ENCODE data around the gene CMIP.

CMIP gene

DNA sequence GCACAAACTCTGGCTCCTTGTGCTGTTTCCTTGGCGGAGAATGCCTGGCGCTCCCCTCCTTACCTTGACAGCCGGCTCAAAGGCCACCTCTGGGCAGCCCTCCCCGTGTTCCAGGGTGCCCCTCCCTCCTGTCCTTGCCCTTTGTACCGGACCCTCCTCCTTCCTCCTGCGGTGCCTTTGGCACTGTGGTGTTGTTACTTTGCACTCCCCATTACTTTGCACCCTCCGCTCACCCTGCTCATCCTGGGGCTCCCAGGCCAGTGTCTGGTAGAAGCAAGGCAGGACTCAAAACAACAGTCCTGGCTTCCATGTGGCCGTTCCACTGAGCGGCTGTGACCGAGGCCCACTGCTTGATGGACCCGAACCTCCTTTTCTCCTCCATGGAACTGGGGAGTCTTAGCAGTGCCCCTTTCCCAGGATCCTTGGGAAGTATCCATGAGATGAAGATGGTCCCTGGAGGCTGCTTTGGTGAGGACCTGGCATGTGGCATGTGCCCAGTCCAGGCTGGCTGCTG lies 147.8 kb downstream of the CMIP start:
- DNase-seq, result no peak

- peak; percentile 98 for DNase-seq
Measured at GRCh38 chr16:81593481-81593880, 148.9 kb downstream of the CMIP start.

DNA sequence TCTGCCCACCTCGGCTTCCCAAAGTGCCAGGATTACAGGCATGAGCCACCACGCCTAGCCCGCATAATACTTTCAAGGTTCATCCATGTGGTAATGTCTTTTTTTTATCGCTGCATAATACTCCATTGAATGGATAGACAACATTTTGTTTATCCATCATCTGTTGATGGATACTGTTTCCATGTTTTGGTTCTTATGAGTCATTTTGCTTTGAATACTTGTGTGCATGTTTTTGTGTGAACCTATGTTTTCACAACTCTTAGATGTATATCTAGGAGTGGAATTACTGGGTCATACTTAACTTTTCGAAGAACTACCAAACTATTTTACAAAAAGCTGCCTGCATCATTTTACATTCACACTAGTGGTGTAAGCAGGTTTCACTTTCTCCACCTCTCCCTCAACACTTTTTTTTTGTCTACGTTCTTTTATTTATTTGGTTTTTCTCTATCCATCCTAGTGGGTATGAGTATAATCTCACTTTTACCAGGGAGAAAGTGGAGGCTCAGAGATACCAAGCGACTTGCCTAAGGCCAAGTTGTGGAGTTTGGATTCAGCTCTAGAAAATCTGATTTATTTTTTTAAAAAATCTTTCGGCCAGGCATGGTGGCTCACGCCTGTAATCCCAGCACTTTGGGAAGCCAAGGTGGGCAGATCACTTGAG lies 151.2 kb downstream of the CMIP start:
- no peak for DNase-seq

DNA sequence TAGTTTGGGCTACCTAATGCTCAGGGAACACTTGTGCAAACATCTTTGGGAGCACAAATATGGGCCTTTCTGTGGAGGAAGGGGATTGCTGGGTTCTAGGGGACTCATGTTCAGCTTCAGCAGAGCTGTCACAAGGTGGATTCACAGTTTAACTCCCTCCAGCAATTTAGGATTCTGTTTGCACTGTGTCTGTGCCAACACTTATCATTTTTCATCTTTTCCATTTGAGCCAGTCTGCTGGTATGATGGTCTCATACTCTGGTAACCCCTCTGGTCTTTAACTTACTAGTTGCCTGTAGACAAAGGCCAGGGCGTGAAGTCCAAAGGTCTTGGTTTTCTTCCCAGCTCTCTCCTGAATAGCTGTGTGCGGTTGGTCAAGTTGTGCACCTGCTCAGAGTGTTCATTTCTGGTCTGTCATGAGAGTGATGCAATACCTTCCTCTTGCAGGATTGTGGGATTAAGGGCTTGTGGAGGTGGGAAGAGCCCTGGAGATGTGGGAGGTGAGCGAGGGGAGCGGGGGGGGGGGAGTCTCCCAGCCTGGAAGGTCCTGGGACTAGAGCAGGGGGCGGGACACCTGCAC lies 152.6 kb downstream of the CMIP start:
- DNase-seq, result no peak

DNA sequence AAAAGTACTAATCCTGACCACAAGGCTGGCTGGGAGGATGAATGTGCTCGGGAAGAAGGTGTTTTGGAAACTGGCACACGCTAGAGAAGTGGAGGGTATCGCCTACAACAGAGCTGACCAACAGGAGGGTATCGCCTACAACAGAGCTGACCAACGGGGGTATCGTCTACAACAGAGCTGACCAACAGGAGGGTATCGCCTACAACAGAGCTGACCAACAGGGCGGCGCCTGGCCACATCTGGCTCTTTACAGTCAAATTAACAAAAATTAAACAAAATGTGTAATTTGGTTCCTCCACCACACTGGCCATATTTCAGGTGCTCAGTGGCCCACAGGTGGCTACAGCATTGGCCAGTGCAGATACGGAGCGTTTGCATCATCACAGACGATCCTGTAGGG lies 153.5 kb downstream of the CMIP start:
- DNase-seq, result no peak

GRCh38 chr16:81599034-81599744 lies 154.6 kb downstream of the CMIP start:
- DNase-seq, result peak; percentile 21

GRCh38 chr16:81600275-81600674 lies 155.7 kb downstream of the CMIP start:
- DNase-seq, result no peak

DNA sequence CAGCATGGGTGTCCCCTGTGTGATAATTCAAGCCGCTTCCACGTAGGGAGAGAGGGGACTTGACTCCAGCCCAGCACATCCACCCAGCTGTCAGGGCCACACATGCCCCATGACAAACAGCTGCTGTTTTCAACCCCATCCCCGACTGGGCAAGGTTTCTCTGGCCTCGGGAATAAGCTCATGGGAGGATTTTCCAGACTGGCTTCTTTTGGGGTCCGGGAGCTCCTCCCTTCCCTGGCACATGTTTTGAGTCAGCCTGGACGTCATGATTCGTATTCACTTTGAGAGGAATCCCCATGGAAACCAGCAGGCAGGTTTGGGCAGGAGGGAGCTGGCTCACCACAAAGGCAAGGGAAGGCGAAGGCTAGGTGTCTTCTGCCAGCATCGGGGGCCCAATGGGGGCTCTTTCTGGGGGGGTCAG lies 156.4 kb downstream of the CMIP start:
- peak; percentile 81 for DNase-seq

- no peak for DNase-seq
Measured at GRCh38 chr16:81601601-81602255, 157.1 kb downstream of the CMIP start.

DNA sequence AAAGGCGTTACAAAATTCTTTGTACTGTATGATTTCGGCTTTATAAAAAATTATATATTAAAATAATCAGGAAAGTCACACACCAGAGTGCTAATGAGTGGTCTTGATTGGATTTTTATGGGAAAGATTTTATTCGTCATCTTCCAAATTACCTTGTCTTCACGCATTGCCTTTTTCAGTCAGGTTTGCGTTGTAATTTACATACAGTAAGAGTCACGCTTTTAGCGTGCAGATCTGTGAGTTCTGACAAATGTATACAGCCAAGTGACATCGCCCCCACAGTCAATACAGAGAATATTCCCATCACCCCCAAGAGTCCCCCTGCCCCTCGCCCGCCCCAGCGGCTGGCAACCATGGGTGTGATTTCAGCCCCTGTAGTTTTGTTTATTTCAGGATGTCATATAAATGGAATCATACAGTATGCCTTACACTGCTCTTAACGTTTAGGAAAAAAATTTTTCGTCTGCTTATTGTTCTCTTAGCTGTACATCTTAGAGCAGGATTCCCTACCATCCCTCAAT lies 157.7 kb downstream of the CMIP start:
- no peak for DNase-seq

- DNase-seq, result no peak
Measured at GRCh38 chr16:81602792-81603191, 158.2 kb downstream of the CMIP start.

DNA sequence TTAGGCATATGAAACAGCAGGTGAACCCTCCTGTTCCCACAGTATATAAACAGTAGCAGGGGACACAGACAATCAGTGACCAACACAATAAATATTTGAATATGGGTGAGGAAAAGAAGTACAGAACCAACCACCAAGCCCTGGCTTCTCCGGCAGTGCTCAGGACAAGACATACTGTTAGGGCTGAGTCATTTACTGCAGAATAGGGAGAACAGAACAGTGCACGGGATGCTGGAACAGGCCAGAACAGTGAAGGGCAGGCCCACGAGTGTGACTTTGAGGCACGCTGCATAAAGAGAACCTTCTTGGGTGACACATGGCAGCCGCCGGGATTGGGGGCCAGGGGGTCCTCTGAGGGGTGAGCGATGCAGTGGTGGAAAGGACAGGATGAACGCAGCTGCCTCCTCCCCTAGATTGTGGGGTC lies 160.4 kb downstream of the CMIP start:
- DNase-seq, result no peak

DNA sequence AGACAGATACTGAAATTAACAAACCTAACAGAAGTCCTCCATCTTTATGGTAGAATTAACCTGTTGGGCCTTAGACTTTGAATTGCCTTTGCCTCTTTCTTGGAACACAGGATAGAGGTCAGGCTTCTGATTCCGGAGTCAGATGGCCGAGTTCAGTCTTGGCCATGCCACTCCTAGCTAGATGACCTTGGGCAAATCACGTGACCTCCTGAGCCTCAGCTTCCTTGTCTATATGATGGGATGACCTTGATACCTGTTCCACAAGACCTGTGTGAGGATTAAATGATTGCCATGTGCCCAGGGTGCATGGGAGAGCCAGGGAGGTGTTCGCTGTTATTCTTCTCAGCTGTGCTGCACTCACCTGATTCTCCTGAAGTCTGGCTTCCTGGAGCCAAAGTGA lies 161.4 kb downstream of the CMIP start:
- no peak for DNase-seq

- no peak for DNase-seq
Measured at GRCh38 chr16:81607006-81607405, 162.4 kb downstream of the CMIP start.

DNA sequence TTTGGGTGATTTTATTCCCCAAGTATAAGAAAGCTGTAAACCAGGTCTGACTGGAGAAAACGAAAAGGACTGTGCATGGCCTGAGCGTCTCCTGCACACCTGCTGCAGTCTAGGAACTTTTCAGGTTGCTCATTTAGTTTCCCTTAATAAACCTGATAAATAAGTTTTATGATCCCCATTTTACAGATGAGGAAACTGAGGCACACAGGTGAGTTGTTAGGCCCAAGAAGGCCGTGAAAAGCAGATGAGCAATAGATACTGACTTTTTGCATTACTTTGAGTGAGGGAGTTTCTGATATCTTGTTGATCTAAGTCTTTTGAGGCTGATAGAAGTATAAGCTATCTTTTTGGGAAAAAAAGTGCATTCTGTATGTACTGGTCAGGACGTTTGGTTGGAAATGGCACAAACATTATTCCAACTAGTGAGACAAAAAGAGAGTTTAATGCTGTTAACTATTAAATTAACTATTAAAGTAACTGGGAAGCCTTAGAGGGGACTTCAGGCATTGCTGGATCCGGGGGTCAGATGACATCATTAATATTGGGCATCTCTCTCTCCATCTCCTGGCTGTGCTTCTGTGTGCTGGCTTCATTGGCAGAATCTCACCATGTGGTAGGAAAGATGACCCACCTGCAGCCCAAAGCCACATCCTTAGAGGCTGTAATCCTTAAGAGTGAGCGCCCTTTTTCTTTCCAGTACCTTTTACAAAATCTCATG lies 163.4 kb downstream of the CMIP start:
- no peak for DNase-seq

GRCh38 chr16:81608523-81609209 lies 164.1 kb downstream of the CMIP start:
- no peak for DNase-seq

- DNase-seq, result no peak
Measured at GRCh38 chr16:81609323-81609892, 164.8 kb downstream of the CMIP start.

GRCh38 chr16:81610144-81610842 lies 165.7 kb downstream of the CMIP start:
- no peak for DNase-seq

- no peak for DNase-seq
Measured at GRCh38 chr16:81610936-81611335, 166.3 kb downstream of the CMIP start.

GRCh38 chr16:81611721-81612120 lies 167.1 kb downstream of the CMIP start:
- no peak for DNase-seq
